Endothelial cell of umbilical vein (primary cell): ENCODE measurements around the gene LRP1. TPM values are rescaled to one million over a fixed set of nuclear protein-coding genes. Genes with fewer than 3 reads are reported as not detected.

Source experiments
- BruUV-seq: library from RNA; stranded (reverse); fragments of 400-500 nt; replicated peaks from 2 replicates; lab custom pipeline; 2021; lab: Mats Ljungman, UMichigan
- CTCF ChIA-PET: fragments of 300-600, 350-600 bp; sonication (Branson Sonifier 250); formaldehyde crosslinking; loops from one replicate; lab custom pipeline; 2021; ENCODE audit warnings: antibody characterized with exemption, inconsistent platforms; lab: Charles Lee
- POLR2A ChIA-PET: fragments of 300-600, 350-600 bp; sonication (Branson Sonifier 250); formaldehyde crosslinking; loops from one replicate; lab custom pipeline; 2021; ENCODE audit warnings: antibody characterized with exemption, inconsistent platforms; lab: Charles Lee
- DNase-seq: peaks from one replicate; pipeline ENCODE4 v3.0.0-alpha.2; 2011; ENCODE audit warnings: low read depth, low spot score
- FAIRE-seq: peaks from 2 replicates; lab custom pipeline; 2011; peaks lifted over from hg19 to GRCh38; lab: Jason Lieb, UNC
- H2AFZ ChIP-seq: 2 replicates; pipeline ENCODE4 v1.6.0; 2012; ENCODE audit warnings: low read depth, low read length, control low read depth, inconsistent platforms
- H3K27ac ChIP-seq: 2 replicates; pipeline ENCODE4 v1.5.1; 2011; ENCODE audit warnings: low read depth, mild to moderate bottlenecking, control low read depth, low read length, moderate library complexity; ENCODE audit not compliant: insufficient read depth
- H3K27me3 ChIP-seq, 2 experiments: 2 replicates each; pipeline versions ENCODE4 v1.6.0 to v1.6.1; 2011; ENCODE audit warnings: low read length in 2 of 2, mixed read lengths in 1 of 2; ENCODE audit not compliant: control insufficient read depth in 2 of 2, insufficient read depth in 2 of 2
- H3K36me3 ChIP-seq, 2 experiments: 2 replicates in 1 of 2; 3 replicates in 1 of 2; pipeline ENCODE4 v1.5.1; 2011; ENCODE audit warnings: low read length in 2 of 2, mild to moderate bottlenecking in 1 of 2, moderate library complexity in 1 of 2; ENCODE audit not compliant: control insufficient read depth in 2 of 2, insufficient read depth in 2 of 2; ENCODE audit errors: extremely low read depth in 1 of 2
- H3K4me1 ChIP-seq: 3 replicates; pipeline ENCODE4 v1.5.1; 2011; ENCODE audit warnings: mild to moderate bottlenecking, low read length; ENCODE audit not compliant: control insufficient read depth, insufficient read depth; ENCODE audit errors: extremely low read depth
- H3K4me2 ChIP-seq: 2 replicates; pipeline ENCODE4 v1.6.1; 2011; ENCODE audit warnings: low read length, control low read depth, mixed read lengths; ENCODE audit not compliant: insufficient read depth
- H3K4me3 ChIP-seq, 3 experiments: fragments of 200-600 bp in 1 of 3; sonication (generic), shearing (Covaris generic) in 1 of 3; replicated peaks in 1 of 3; 2 replicates each; pipeline ENCODE4 v1.5.1; 2011 to 2016; ENCODE audit warnings: control low read depth in 3 of 3, low read length in 3 of 3, mild to moderate bottlenecking in 2 of 3, inconsistent platforms in 1 of 3, low read depth in 1 of 3, moderate library complexity in 1 of 3; ENCODE audit not compliant: insufficient read depth in 1 of 3
- H3K79me2 ChIP-seq: 2 replicates; pipeline ENCODE4 v1.6.0; 2012; ENCODE audit warnings: low read length, inconsistent platforms; ENCODE audit not compliant: control insufficient read depth, insufficient read depth
- H3K9ac ChIP-seq: replicated peaks from 2 replicates; pipeline ENCODE3; 2011; ENCODE audit warnings: low read length, control low read depth; ENCODE audit not compliant: insufficient read depth; ENCODE audit errors: extremely low read depth
- H3K9me1 ChIP-seq: replicated peaks from 3 replicates; pipeline ENCODE4 v1.6.0; 2011; ENCODE audit warnings: mild to moderate bottlenecking, low read length; ENCODE audit not compliant: control insufficient read depth, insufficient read depth; ENCODE audit errors: extremely low read depth
- H3K9me3 ChIP-seq: replicated peaks from 2 replicates; pipeline ENCODE4 v1.5.1; 2012; ENCODE audit warnings: low read length, inconsistent platforms; ENCODE audit not compliant: control insufficient read depth, insufficient read depth
- H4K20me1 ChIP-seq: replicated peaks from 2 replicates; pipeline ENCODE3; 2011; ENCODE audit warnings: mild to moderate bottlenecking, low read length; ENCODE audit not compliant: control insufficient read depth, insufficient read depth; ENCODE audit errors: extremely low read depth
- CTCF ChIP-seq, 2 donors: IDR thresholded peaks; 1 replicate in 1 of 2; 2 replicates in 1 of 2; pipeline ENCODE4 v1.5.1; 2011; ENCODE audit warnings: low read length in 2 of 2, mild to moderate bottlenecking in 2 of 2, moderate library complexity in 2 of 2, control low read depth in 1 of 2, inconsistent platforms in 1 of 2, low read depth in 1 of 2; ENCODE audit not compliant: insufficient read depth in 1 of 2; ENCODE audit errors: extremely low read depth in 1 of 2
- EZH2 ChIP-seq: IDR thresholded peaks from 2 replicates; pipeline ENCODE4 v1.6.1; 2012; ENCODE audit warnings: borderline replicate concordance, low read depth, mild to moderate bottlenecking, moderate library complexity, low read length, inconsistent platforms; ENCODE audit not compliant: severe bottlenecking
- FOS ChIP-seq: IDR thresholded peaks from 2 replicates; pipeline ENCODE4 v1.6.1; 2011; ENCODE audit warnings: mild to moderate bottlenecking, low read length, moderate library complexity, borderline replicate concordance; ENCODE audit not compliant: insufficient read depth
- GATA2 ChIP-seq: IDR thresholded peaks from 2 replicates; pipeline ENCODE4 v1.7.0; 2011; ENCODE audit warnings: low read depth, mild to moderate bottlenecking, moderate library complexity, mixed read lengths, low read length; ENCODE audit not compliant: insufficient read length, insufficient read depth
- JUN ChIP-seq: IDR thresholded peaks from 2 replicates; pipeline ENCODE4 v1.6.1; 2011; ENCODE audit warnings: borderline replicate concordance, low read depth; ENCODE audit not compliant: insufficient read length, insufficient read depth
- MAX ChIP-seq: IDR thresholded peaks from 2 replicates; pipeline ENCODE4 v1.6.1; 2011; ENCODE audit not compliant: insufficient read depth, insufficient read length
- MYC ChIP-seq: IDR thresholded peaks from one replicate; pipeline ENCODE4 v1.6.1; 2011; ENCODE audit warnings: mild to moderate bottlenecking, low read depth, low read length
- POLR2A ChIP-seq: IDR thresholded peaks from 2 replicates; pipeline ENCODE4 v1.6.1; 2012; ENCODE audit warnings: low read depth, mild to moderate bottlenecking, control low read depth, low read length
- POLR2AphosphoS5 ChIP-seq: IDR thresholded peaks from 2 replicates; pipeline ENCODE4 v1.6.1; 2012; ENCODE audit warnings: low read depth, mild to moderate bottlenecking, control low read depth, low read length, moderate library complexity; ENCODE audit not compliant: insufficient read depth
- dilution Hi-C: fragments of 300-500 bp; cut with MboI; formaldehyde crosslinking; loops from one replicate; pipeline ENCODE4 v1.15.0; 2019; ENCODE audit warnings: low sequenced_read_pairs; ENCODE audit not compliant: extremely low pct_ligation_motif_present
- intact Hi-C: fragments of 100-400 bp; cut with micrococcal nuclease; formaldehyde crosslinking; loops from one replicate; pipeline ENCODE4 v1.10.0; 2022
- polyA plus RNA-seq, 4 experiments: library from polyadenylated mRNA; depleted of rRNA in 3 of 4; stranded (reverse) in 3 of 4; unstranded in 1 of 4; fragments of >200 nt; gene quantifications; 2 replicates each; pipeline versions ENCODE4 v1.2.1 to v1.2.3, GENCODE V29; 2011 to 2012; ENCODE audit warnings: missing spikeins in 1 of 4
- total RNA-seq: library from RNA; stranded (reverse); gene quantifications from 2 replicates; pipeline ENCODE4 v1.2.3, GENCODE V29; 2021

LRP1 gene
- total and polyA plus RNA-seq, 2 donors (not counting 3 experiments of a cell fraction or from before 2014, with no cell fraction given), result 1.6 to 4.6 TPM

GRCh38 chr12:57156701-57157403 lies 28.6 kb downstream of the LRP1 start:
- no peaks in the 10 kb centered on the region for H3K4me1 ChIP-seq
- H3K9ac ChIP-seq, result no peak overlapping the region
- H2AFZ ChIP-seq, result no peak overlapping the region
- H3K36me3 ChIP-seq, result no peaks in the 10 kb centered on the region
- no peak for TF ChIP-seq EZH2
- TF ChIP-seq POLR2AphosphoS5, result no peak
- TF ChIP-seq MYC, result no peak
- TF ChIP-seq FOS, result no peak
- no peak for TF ChIP-seq CTCF (IDR thresholded peaks at IDR 0.05; ENCODE audit: extremely low read depth in 1 of 2, insufficient read depth in 1 of 2, low read depth in 1 of 2, low read length in 2 of 2)
- no peak for TF ChIP-seq JUN
- TF ChIP-seq POLR2A, result no peak
- TF ChIP-seq GATA2, result no peak
- no peak for TF ChIP-seq MAX
- POLR2A ChIA-PET, result no interaction called here
- no peaks in the 10 kb centered on the region for H3K79me2 ChIP-seq
- no peaks in the 10 kb centered on the region for H3K9me3 ChIP-seq
- no peak overlapping the region for H3K4me2 ChIP-seq
- H3K27me3 ChIP-seq, result no peaks in the 10 kb centered on the region
- CTCF ChIA-PET, result interaction anchor here (0.9 to 1.2 kb wide), 4 partner anchors 16 to 32 kb away, joined by 3 to 4 read pairs (median 3); no protein-coding TSS in a partner anchor
- H4K20me1 ChIP-seq, result no peaks in the 10 kb centered on the region
- dilution Hi-C loops (no loop called here), intact Hi-C loops (no loop called here)
- H3K4me3 ChIP-seq, result no peak overlapping the region
- BruUV-seq, result no TSS peak
- FAIRE-seq (no peak), DNase-seq (no peak)
- no peak overlapping the region for H3K27ac ChIP-seq
- no peaks in the 10 kb centered on the region for H3K9me1 ChIP-seq
